Colonic mucosa (tissue), 4 donors: ENCODE measurements around the gene ARHGAP5. TPM values are rescaled to one million over a fixed set of nuclear protein-coding genes. Genes with fewer than 3 reads are reported as not detected.
A peak's percentile ranks its signal among the peaks of the same experiment; 100 is the strongest.

Experiments
- DNase-seq: peaks from one replicate; pipeline ENCODE4 v3.0.0-alpha.2; 2020
- H3K27ac ChIP-seq: fragments of 200-600 bp; one replicate; pipeline ENCODE4 v1.8.0; 2021
- H3K27me3 ChIP-seq: fragments of 200-600 bp; one replicate; pipeline ENCODE4 v1.8.0; 2021
- H3K36me3 ChIP-seq: fragments of 200-600 bp; one replicate; pipeline ENCODE4 v1.8.0; 2021
- H3K4me1 ChIP-seq: fragments of 200-600 bp; one replicate; pipeline ENCODE4 v1.8.0; 2021; ENCODE audit warnings: mild to moderate bottlenecking
- H3K4me3 ChIP-seq: fragments of 200-600 bp; one replicate; pipeline ENCODE4 v1.8.0; 2021
- H3K9ac ChIP-seq, 2 donors: one replicate each; pipeline ENCODE4 v1.7.0; 2013; ENCODE audit warnings: control low read depth in 2 of 2, low read depth in 2 of 2, low read length in 2 of 2
- H3K9me3 ChIP-seq: fragments of 200-600 bp; one replicate; pipeline ENCODE4 v1.8.0; 2021
- CTCF ChIP-seq: fragments of 200-600 bp; IDR thresholded peaks from one replicate; pipeline ENCODE4 v1.8.0; 2022; ENCODE audit warnings: antibody characterized with exemption, mild to moderate bottlenecking
- intact Hi-C: fragments of 100-400 bp; cut with DNase I; formaldehyde crosslinking; loops from one replicate; pipeline ENCODE4 v1.14.1; 2022
- total RNA-seq, 2 donors: library from RNA; stranded (reverse); fragmentation: NEBNext Ultra II Directional in 1 of 2; extraction: Animal tissue kit (Norgen Biotek cat#: 25700) in 1 of 2; gene quantifications; one replicate each; pipeline ENCODE4 v1.2.1, GENCODE V29; 2021
- donor health status: healthy.
- donor health status: DM: no; HTN: no; CAD: no.
- donor health status: DM: no; HTN: no; CAD: no.

Gene ARHGAP5
- total RNA-seq, 2 donors from 2014 or later, result 77.8 to 140 TPM

- no peak overlapping the region for H3K27ac ChIP-seq
- H3K4me1 ChIP-seq, result no peaks in the 10 kb centered on the region
- H3K9me3 ChIP-seq, result no peaks in the 10 kb centered on the region
- DNase-seq, result no peak
- H3K36me3 ChIP-seq, result no peaks in the 10 kb centered on the region
- no peak overlapping the region for H3K4me3 ChIP-seq
- H3K27me3 ChIP-seq, result no peaks in the 10 kb centered on the region
- no peak for TF ChIP-seq CTCF
- H3K9ac ChIP-seq, result no peak overlapping the region
- intact Hi-C loops, result loop anchor here (5.0 kb wide), 1 partner anchor 404 kb away; no protein-coding TSS in a partner anchor
These were observed 8.4 kb upstream of the ARHGAP5 start for GRCh38 chr14:32068708-32069107.

- Histone ChIP-seq H3K27ac (no peak overlapping the region), H3K36me3 (no peaks in the 10 kb centered on the region), H3K27me3 (no peaks in the 10 kb centered on the region), H3K4me3 (no peak overlapping the region), H3K9ac (no peak overlapping the region), H3K9me3 (no peaks in the 10 kb centered on the region), H3K4me1 (no peaks in the 10 kb centered on the region)
- DNase-seq, result no peak
- intact Hi-C loops, result loop anchor here (10.0 kb wide), 1 partner anchor 125 kb away; no protein-coding TSS in a partner anchor
- no peak for TF ChIP-seq CTCF
These were observed 6.8 kb upstream of the ARHGAP5 start for GRCh38 chr14:32070282-32070681.

GRCh38 chr14:32072676-32073075, 4.4 kb upstream of the ARHGAP5 start:
- Histone ChIP-seq H3K4me1 (no peaks in the 10 kb centered on the region), H3K9me3 (no peaks in the 10 kb centered on the region), H3K27me3 (no peaks in the 10 kb centered on the region), H3K9ac (no peak overlapping the region), H3K36me3 (no peaks in the 10 kb centered on the region), H3K4me3 (no peak overlapping the region), H3K27ac (no peak overlapping the region)
- DNase-seq, result no peak
- TF ChIP-seq CTCF, result no peak
- intact Hi-C loops, result loop anchor here (2.0 to 10.0 kb wide), 2 partner anchors 128 to 180 kb away; no protein-coding TSS in a partner anchor

- no peaks in the 10 kb centered on the region for H3K36me3 ChIP-seq
- H3K4me3 ChIP-seq, result no peak overlapping the region
- H3K9ac ChIP-seq, result no peak overlapping the region
- no peaks in the 10 kb centered on the region for H3K27me3 ChIP-seq
- no peak overlapping the region for H3K27ac ChIP-seq
- no peaks in the 10 kb centered on the region for H3K9me3 ChIP-seq
- peak; percentile 79 for DNase-seq
- intact Hi-C loops, result loop anchor here (2.0 to 10.0 kb wide), 2 partner anchors 129 to 179 kb away; no protein-coding TSS in a partner anchor
- peak; percentile 70 for TF ChIP-seq CTCF
- no peaks in the 10 kb centered on the region for H3K4me1 ChIP-seq
These were observed 3.4 kb upstream of the ARHGAP5 start for GRCh38 chr14:32073537-32074189.

- DNase-seq, result no peak
- intact Hi-C loops, result loop anchor here (5.0 to 10.0 kb wide), 2 partner anchors 127 to 130 kb away; partner anchors contain the start of genes RNU6-7 and RNU6-8
- no peaks in the 10 kb centered on the region for H3K4me1 ChIP-seq
- H3K4me3 ChIP-seq, result peak overlapping the region; percentile 85
- peak overlapping the region in 1 of 2 donors; percentile 27 for H3K9ac ChIP-seq
- H3K27ac ChIP-seq, result peak overlapping the region; percentile 99
- no peaks in the 10 kb centered on the region for H3K9me3 ChIP-seq
- H3K36me3 ChIP-seq, result no peaks in the 10 kb centered on the region
- TF ChIP-seq CTCF, result no peak
- no peaks in the 10 kb centered on the region for H3K27me3 ChIP-seq
These were observed 2.1 kb upstream of the ARHGAP5 start for GRCh38 chr14:32074887-32075572.
